Stomach smooth muscle (tissue), 2 donors: ENCODE data around the gene C11orf68.

Experiments
- H3K27ac ChIP-seq: one replicate; pipeline ENCODE4 v1.7.0; 2013; ENCODE audit warnings: mild to moderate bottlenecking, low read length, inconsistent platforms
- H3K27me3 ChIP-seq, 2 donors: one replicate each; pipeline ENCODE4 v1.7.0; 2013; ENCODE audit warnings: low read length in 2 of 2; ENCODE audit not compliant: insufficient read depth in 2 of 2, control insufficient read depth in 1 of 2
- H3K36me3 ChIP-seq, 2 donors: one replicate each; pipeline ENCODE4 v1.7.0; 2013; ENCODE audit warnings: low read length in 2 of 2; ENCODE audit not compliant: control insufficient read depth in 2 of 2, insufficient read depth in 2 of 2
- H3K4me1 ChIP-seq: one replicate; pipeline ENCODE4 v1.7.0; 2013; ENCODE audit warnings: low read length; ENCODE audit not compliant: control insufficient read depth, insufficient read depth
- H3K4me3 ChIP-seq, 2 donors: one replicate each; pipeline ENCODE4 v1.7.0; 2013; ENCODE audit warnings: low read length in 2 of 2
- H3K9ac ChIP-seq, 2 donors: one replicate each; pipeline ENCODE4 v1.7.0; 2013; ENCODE audit warnings: low read length in 2 of 2, mild to moderate bottlenecking in 1 of 2
- H3K9me3 ChIP-seq, 2 donors: one replicate each; pipeline ENCODE4 v1.7.0; 2013; ENCODE audit warnings: low read length in 2 of 2; ENCODE audit not compliant: control insufficient read depth in 2 of 2
- donor health status: healthy.
- donor health status: Pancreatic carcinoma.

C11orf68 gene

DNA sequence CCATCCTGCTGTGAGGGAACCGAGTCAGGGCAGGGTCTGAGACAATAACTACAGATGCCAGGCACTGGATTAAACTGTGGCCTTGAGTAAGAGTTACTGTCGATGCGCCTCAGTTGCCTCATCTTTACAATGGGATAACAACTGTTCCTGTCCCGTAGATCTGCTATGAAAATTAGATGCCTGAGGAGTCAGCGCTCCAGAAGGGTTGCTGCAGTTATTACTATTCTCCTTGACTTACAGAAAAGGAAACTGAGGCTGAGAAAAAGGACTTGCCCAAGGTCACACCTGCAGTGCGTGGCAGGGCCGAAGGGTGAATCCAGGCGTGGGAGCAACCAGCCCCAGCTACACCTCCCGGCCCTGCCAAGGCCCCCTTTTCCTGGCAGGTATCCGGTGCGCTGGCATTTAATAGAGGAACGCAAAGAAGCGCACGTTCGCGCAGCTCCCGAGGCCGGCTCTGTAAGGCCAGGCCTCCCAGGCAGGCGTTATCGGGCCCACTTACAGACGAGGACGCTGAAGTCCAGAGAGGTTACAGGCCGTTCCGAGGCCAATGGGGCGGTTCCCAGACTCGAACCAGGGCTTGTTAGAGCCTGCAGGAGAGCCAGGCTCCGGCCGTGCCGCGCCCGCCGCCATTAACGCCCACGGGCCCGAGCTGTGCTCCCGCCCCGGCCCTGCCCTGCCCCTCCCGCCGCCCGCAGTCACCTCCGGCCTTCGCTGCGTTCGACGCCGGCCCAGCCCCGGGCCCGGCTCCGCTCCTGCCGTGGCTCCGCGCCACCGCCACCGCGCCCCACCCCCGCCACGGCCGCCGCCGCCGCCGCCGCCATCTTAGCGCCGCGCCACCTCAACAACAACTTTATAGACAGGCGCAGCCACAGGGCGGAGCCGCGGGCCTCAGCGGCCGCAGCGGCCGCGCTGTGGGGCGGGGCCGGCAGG lies at the start of gene C11orf68:
C11orf68 (minus strand) TSS at position 852 of the 930 bp plus-strand sequence; CDS start at position 821, 31 bp downstream.
- H3K9ac ChIP-seq, result peak within 1 kb of the TSS; percentile 81 to 97
- H3K4me3 ChIP-seq, result peak within 1 kb of the TSS; percentile 84 to 96
- H3K36me3 ChIP-seq, result peaks cover 13 to 14% of the 10 kb centered on the region in 2 donors
- H3K4me1 ChIP-seq, result peaks cover 49% of the 10 kb centered on the region
- H3K27ac ChIP-seq, result peak within 1 kb of the TSS; percentile 92
- H3K27me3 ChIP-seq, result no peaks in the 10 kb centered on the region
- no peaks in the 10 kb centered on the region for H3K9me3 ChIP-seq

DNA sequence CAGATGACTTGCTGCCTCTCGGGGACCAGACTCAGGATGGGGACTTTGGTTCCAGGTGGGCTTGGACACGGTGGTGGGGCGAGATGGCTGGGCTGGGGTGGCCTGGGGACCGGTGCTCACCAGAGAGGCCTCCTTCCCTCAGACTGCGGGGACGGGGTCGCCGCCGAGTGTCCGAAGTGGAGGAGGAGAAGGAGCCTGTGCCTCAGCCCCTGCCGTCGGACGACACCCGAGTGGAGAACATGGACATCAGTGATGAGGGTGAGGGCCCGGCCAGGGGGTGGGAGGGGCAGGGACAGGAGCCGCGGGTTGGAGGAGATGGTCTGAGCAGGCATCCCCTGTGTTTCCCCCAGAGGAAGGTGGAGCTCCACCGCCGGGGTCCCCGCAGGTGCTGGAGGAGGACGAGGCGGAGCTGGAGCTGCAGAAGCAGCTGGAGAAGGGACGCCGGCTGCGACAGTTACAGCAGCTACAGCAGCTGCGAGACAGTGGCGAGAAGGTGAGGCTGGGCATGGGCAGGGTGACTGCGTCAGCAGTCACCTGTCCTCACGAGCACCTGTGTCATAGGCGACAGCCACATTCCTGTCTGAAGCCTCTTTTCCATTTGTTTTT lies 48.6 kb upstream of the C11orf68 start:
- no peak overlapping the region for H3K27ac ChIP-seq
- H3K4me1 ChIP-seq, result peaks cover 18% of the 10 kb centered on the region
- no peak overlapping the region for H3K4me3 ChIP-seq
- no peaks in the 10 kb centered on the region for H3K9me3 ChIP-seq
- no peak overlapping the region for H3K9ac ChIP-seq
- H3K27me3 ChIP-seq, result no peaks in the 10 kb centered on the region
- H3K36me3 ChIP-seq, result peaks cover 46 to 65% of the 10 kb centered on the region in 2 donors

DNA sequence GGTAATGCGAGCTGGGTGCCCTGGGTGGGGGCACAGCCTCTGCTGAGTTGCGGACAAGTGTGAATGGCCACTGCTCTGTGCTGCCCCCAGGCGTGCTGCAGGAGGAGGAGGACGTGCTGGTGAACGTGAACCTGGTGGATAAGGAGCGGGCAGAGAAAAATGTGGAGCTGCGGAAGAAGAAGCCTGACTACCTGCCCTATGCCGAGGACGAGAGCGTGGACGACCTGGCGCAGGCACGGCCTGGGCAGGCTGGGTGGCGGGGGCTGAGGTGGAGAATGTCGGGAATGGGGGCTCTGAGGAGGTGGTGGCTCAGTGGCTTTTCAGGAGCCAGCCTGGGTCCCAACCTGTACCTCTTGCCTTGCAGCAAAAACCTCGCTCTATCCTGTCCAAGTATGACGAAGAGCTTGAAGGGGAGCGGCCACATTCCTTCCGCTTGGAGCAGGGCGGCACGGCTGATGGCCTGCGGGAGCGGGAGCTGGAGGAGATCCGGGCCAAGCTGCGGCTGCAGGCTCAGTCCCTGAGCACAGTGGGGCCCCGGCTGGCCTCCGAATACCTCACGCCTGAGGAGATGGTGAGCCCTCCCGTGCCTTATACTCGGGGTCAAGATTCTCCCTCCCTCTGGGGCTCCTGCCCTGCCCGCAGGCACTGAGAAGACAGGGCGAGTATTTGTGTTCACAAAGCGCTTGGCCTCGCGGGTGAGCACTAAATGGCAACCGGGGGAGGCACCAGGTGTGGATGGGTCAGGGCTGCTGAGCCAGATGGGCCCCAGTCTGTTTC lies 47.3 kb upstream of the C11orf68 start:
- Histone ChIP-seq H3K4me3 (no peak overlapping the region), H3K27ac (no peak overlapping the region), H3K9me3 (no peaks in the 10 kb centered on the region), H3K9ac (no peak overlapping the region), H3K36me3 (peaks cover 46 to 61% of the 10 kb centered on the region in 2 donors), H3K4me1 (peaks cover 23% of the 10 kb centered on the region), H3K27me3 (no peaks in the 10 kb centered on the region)

DNA sequence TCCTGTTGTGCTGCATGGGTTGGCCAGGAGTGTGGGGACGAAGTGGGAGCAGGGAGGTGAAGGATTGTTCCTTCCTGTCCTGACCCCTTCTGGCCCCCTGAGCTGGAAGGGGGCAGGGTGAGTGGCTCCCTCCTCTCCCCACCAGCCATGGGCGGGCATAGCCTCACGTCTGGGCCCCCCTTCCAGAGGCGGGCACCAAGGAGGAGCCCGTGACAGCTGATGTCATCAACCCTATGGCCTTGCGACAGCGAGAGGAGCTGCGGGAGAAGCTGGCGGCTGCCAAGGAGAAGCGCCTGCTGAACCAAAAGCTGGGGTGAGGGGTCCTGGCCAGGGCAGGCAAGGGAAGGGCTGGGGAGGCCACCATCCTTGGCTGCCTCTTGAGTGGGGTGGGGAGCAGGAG lies 46.0 kb upstream of the C11orf68 start:
- H3K9me3 ChIP-seq, result no peaks in the 10 kb centered on the region
- H3K27me3 ChIP-seq, result no peaks in the 10 kb centered on the region
- no peak overlapping the region for H3K9ac ChIP-seq
- peaks cover 40 to 55% of the 10 kb centered on the region in 2 donors for H3K36me3 ChIP-seq
- no peak overlapping the region for H3K4me3 ChIP-seq
- no peak overlapping the region for H3K27ac ChIP-seq
- H3K4me1 ChIP-seq, result peaks cover 30% of the 10 kb centered on the region

DNA sequence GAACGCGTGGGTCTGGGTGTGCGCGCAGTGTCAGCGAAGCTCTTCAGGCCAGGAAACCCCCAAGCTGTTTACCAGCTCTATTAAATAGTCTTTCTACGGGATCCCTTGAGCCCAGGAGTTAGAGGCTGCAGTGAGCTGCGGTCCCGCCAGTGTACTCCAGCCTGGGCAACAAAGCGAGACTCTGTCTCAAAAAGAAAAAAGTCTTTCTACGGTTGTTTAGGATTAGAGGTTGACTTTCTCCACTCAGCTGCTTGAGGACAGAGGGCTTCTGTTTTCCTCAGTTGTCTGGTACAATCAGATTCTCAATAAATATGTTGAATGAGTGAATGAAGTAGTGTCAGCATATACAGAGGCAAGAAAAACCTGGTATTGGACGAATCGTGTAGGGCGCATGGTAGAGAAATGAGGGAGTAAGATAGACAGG lies 43.3 kb upstream of the C11orf68 start:
- H3K9ac ChIP-seq, result peak overlapping the region; percentile 80 to 85
- no peaks in the 10 kb centered on the region for H3K9me3 ChIP-seq
- peak overlapping the region; percentile 80 to 91 for H3K4me3 ChIP-seq
- peaks cover 30% of the 10 kb centered on the region for H3K4me1 ChIP-seq
- H3K36me3 ChIP-seq, result peaks cover 23 to 35% of the 10 kb centered on the region in 2 donors
- no peak overlapping the region for H3K27ac ChIP-seq
- H3K27me3 ChIP-seq, result no peaks in the 10 kb centered on the region

DNA sequence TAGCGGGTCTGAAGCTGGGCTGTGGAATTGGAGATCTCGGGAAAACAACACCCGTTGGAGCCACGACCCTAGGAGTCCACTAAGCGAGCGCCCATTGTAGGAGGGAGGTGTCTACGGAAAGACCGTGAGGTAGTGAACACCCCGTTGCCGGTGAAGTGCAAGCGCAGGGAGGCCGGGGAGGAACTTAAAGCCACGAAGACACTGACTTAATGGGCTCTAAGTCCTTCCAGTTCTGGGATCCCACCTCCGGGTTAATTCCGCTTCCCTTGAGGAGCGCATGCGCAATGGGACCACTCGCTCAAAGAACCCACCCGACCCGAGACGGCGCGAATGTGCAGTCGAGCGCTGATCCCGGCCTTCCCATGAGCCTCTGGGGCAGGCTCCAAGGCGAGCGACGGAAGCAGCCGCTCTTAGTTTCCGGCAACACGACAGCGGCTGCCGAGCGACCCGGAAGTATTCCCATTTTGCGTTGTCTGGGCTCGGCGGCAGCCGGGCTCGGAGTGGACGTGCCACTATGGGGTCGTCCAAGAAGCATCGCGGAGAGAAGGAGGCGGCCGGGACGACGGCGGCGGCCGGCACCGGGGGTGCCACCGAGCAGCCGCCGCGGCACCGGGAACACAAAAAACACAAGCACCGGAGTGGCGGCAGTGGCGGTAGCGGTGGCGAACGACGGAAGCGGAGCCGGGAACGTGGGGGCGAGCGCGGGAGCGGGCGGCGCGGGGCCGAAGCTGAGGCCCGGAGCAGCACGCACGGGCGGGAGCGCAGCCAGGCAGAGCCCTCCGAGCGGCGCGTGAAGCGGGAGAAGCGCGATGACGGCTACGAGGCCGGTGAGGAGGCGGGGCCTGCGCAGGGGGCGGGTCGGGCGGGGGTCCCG lies 42.6 kb upstream of the C11orf68 start, which contains the start of gene SART1:
SART1 (plus strand) TSS at position 468 of the 874 bp plus-strand sequence; CDS start at position 515, 47 bp downstream.
- Histone ChIP-seq H3K4me1 (peaks cover 30% of the 10 kb centered on the region), H3K4me3 (peak within 1 kb of the TSS; percentile 80 to 91), H3K27ac (peak within 1 kb of the TSS; percentile 96), H3K9me3 (no peaks in the 10 kb centered on the region), H3K36me3 (peaks cover 17 to 29% of the 10 kb centered on the region in 2 donors), H3K9ac (peak within 1 kb of the TSS; percentile 85 to 98), H3K27me3 (peaks cover 0 to 2% of the 10 kb centered on the region in 2 donors)

DNA sequence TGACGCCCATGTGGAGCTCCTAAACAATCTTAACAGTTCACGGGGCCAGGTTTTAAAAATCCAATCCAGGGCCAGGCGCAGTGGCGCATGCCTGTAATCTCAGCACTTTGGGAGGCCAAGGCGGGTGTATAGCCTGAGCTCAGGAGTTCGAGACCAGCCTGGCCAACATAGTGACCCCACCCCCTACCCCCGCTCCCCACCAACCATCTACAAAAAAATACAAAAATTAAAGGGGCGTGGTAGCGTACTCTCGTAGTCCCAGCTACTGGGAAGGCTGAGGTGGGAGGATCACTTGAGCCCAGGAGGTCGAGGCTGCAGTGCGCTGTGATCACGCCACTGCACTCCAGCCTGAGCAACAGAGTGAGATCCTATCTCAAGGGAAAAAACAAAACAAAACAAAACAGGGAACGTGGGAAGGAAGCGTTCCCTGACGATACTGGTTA lies 42.0 kb upstream of the C11orf68 start:
- Histone ChIP-seq H3K27ac (peak overlapping the region; percentile 96), H3K36me3 (peaks cover 10 to 22% of the 10 kb centered on the region in 2 donors), H3K4me3 (peak overlapping the region; percentile 80 to 91), H3K9me3 (no peaks in the 10 kb centered on the region), H3K4me1 (peaks cover 30% of the 10 kb centered on the region), H3K9ac (peak overlapping the region; percentile 85 to 98), H3K27me3 (peaks cover 0 to 2% of the 10 kb centered on the region in 2 donors)

DNA sequence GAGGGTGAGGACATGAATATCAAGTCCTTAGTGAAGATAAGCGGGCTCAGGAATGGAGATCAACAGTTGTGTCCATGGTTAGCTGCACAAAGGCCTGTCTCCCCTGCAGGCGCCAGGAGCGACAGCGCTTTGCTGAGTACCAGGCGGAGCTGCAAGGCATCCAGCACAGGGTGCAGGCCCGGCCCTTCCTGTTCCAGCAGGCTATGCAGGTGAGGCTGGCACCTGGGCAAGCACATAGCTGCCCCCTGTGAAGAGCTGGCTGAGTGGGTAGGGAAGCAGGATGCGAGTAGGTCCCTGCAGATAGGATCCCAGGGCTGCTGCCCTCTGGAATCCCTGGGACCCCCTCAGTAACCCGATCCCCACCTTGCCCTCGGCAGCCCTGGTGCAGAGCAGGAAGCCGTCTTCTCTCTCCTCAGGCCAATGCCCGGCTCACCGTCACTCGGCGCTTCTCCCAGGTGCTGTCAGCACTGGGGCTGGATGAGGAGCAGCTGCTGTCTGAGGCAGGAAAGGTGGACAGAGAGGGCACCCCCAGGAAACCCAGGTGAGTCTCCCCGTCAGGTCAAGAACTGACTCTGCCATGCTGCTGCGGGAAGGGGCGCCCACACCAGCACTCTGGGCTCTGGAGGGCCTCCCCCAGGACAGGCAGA lies 40.0 kb upstream of the C11orf68 start:
- Histone ChIP-seq H3K9me3 (no peaks in the 10 kb centered on the region), H3K9ac (no peak overlapping the region)

DNA sequence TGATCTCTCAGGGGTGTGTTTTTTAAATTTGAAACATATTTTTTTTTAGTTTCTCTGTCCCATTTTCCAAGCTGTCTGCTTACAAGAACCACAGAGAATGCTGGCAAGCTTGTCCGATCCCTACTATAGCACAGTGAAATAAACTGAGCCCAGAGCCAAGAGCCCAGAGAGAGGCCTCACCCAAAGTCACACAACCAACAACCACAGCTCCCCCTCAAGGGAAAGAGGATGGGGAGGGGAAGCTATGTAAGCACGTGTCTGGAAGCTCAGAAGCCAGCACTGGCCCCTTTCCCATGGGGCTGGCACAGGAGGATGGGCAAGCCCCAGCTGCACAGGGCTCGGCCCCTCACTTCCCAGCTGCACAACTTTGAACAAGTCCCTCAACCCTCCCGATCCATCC lies 39.4 kb upstream of the C11orf68 start:
- Histone ChIP-seq H3K4me1 (peaks cover 20% of the 10 kb centered on the region), H3K4me3 (no peak overlapping the region), H3K36me3 (no peaks in the 10 kb centered on the region), H3K27me3 (peaks cover 2 to 8% of the 10 kb centered on the region in 2 donors), H3K27ac (no peak overlapping the region), H3K9ac (no peak overlapping the region), H3K9me3 (no peaks in the 10 kb centered on the region)

More for the DNA sequence above, 40.0 kb upstream of the C11orf68 start:
- H3K4me1 ChIP-seq, result peaks cover 25% of the 10 kb centered on the region
- no peak overlapping the region for H3K27ac ChIP-seq
- H3K36me3 ChIP-seq, result peaks cover 0 to 3% of the 10 kb centered on the region in 2 donors
- H3K4me3 ChIP-seq, result no peak overlapping the region
- H3K27me3 ChIP-seq, result peaks cover 2 to 8% of the 10 kb centered on the region in 2 donors
